ENCODE data around the gene ESRRG. TPM values are rescaled to one million over a fixed set of nuclear protein-coding genes. Genes with fewer than 3 reads are reported as not detected.

The ESRRG gene
- total RNA-seq, 2 donors from 2014 or later: 14.3 to 38.5 TPM

- TF ChIP-seq CTCF (IDR thresholded peaks at IDR 0.05): no peak
- Histone ChIP-seq H3K4me3 (no peak overlapping the region), H3K36me3 (no peaks in the 10 kb centered on the region), H3K9me3 (no peaks in the 10 kb centered on the region), H3K27ac (no peak overlapping the region), H3K4me1 (no peaks in the 10 kb centered on the region), H3K27me3 (no peaks in the 10 kb centered on the region)
- DNase-seq (ENCODE audit: low spot score): no peak
These were observed 225.0 kb downstream of the ESRRG start for GRCh38 chr1:216498277-216498676.

GRCh38 chr1:216485042-216485441 is 238.2 kb downstream of the ESRRG start:
- TF ChIP-seq CTCF (IDR thresholded peaks at IDR 0.05): no peak

GRCh38 chr1:216483672-216484401 is 239.4 kb downstream of the ESRRG start:
- H3K4me3 ChIP-seq: no peak overlapping the region
- no peak for DNase-seq (ENCODE audit: low spot score)
- no peaks in the 10 kb centered on the region for H3K27me3 ChIP-seq
- no peaks in the 10 kb centered on the region for H3K4me1 ChIP-seq
- no peak overlapping the region for H3K27ac ChIP-seq
- no peaks in the 10 kb centered on the region for H3K9me3 ChIP-seq
- no peak for TF ChIP-seq CTCF (IDR thresholded peaks at IDR 0.05)
- H3K36me3 ChIP-seq: no peaks in the 10 kb centered on the region

More at GRCh38 chr1:216485042-216485441, 238.2 kb downstream of the ESRRG start:
- H3K27ac ChIP-seq: no peak overlapping the region
- H3K36me3 ChIP-seq: no peaks in the 10 kb centered on the region
- no peak overlapping the region for H3K4me3 ChIP-seq
- H3K9me3 ChIP-seq: no peaks in the 10 kb centered on the region
- no peaks in the 10 kb centered on the region for H3K27me3 ChIP-seq
- no peaks in the 10 kb centered on the region for H3K4me1 ChIP-seq
- no peak for DNase-seq (ENCODE audit: low spot score)

GRCh38 chr1:216482620-216483019 is 240.6 kb downstream of the ESRRG start:
- Histone ChIP-seq H3K36me3 (no peaks in the 10 kb centered on the region), H3K4me3 (no peak overlapping the region), H3K9me3 (no peaks in the 10 kb centered on the region), H3K27me3 (no peaks in the 10 kb centered on the region), H3K4me1 (no peaks in the 10 kb centered on the region), H3K27ac (no peak overlapping the region)
- no peak for TF ChIP-seq CTCF (IDR thresholded peaks at IDR 0.05)
- DNase-seq (ENCODE audit: low spot score): no peak

- H3K4me1 ChIP-seq: no peaks in the 10 kb centered on the region
- no peaks in the 10 kb centered on the region for H3K9me3 ChIP-seq
- no peak for TF ChIP-seq CTCF (IDR thresholded peaks at IDR 0.05)
- DNase-seq (ENCODE audit: low spot score): no peak
- H3K36me3 ChIP-seq: no peaks in the 10 kb centered on the region
- H3K27me3 ChIP-seq: no peaks in the 10 kb centered on the region
- no peak overlapping the region for H3K4me3 ChIP-seq
- no peak overlapping the region for H3K27ac ChIP-seq
These were observed 245.0 kb downstream of the ESRRG start for GRCh38 chr1:216478238-216478637.

GRCh38 chr1:216476341-216476740 is 246.9 kb downstream of the ESRRG start:
- H3K36me3 ChIP-seq: no peaks in the 10 kb centered on the region
- DNase-seq (ENCODE audit: low spot score): no peak

More at GRCh38 chr1:216476341-216476740, 246.9 kb downstream of the ESRRG start:
- H3K27ac ChIP-seq: no peak overlapping the region
- H3K9me3 ChIP-seq: no peaks in the 10 kb centered on the region
- TF ChIP-seq CTCF (IDR thresholded peaks at IDR 0.05): no peak
- no peaks in the 10 kb centered on the region for H3K4me1 ChIP-seq
- H3K4me3 ChIP-seq: no peak overlapping the region
- no peaks in the 10 kb centered on the region for H3K27me3 ChIP-seq

Data from right atrium auricular region (tissue), 2 donors.